GM23248 (cell line): ENCODE measurements around the gene CALML6. TPM values are rescaled to one million over a fixed set of nuclear protein-coding genes. Genes with fewer than 3 reads are reported as not detected.

Experiments used
- DNase-seq: peaks from one replicate; pipeline ENCODE4 v3.0.0-alpha.2; 2015
- H2AFZ ChIP-seq: fragments of 200-600 bp; sonication (generic); 2 replicates; pipeline ENCODE4 v1.6.1; 2016; ENCODE audit warnings: antibody characterized with exemption
- H3F3A ChIP-seq: fragments of 200-600 bp; sonication (generic); 2 replicates; pipeline ENCODE4 v1.6.1; 2016; ENCODE audit warnings: mild to moderate bottlenecking, antibody characterized with exemption, mixed run types; ENCODE audit not compliant: insufficient read depth
- H3K27ac ChIP-seq: fragments of 200-600 bp; sonication (generic); 2 replicates; pipeline ENCODE4 v1.5.1; 2016; ENCODE audit warnings: mild to moderate bottlenecking
- H3K27me3 ChIP-seq: fragments of 200-600 bp; sonication (generic); replicated peaks from 2 replicates; pipeline ENCODE4 v1.6.1; 2016; ENCODE audit warnings: mild to moderate bottlenecking; ENCODE audit not compliant: insufficient read depth
- H3K36me3 ChIP-seq: fragments of 200-600 bp; sonication (generic); 2 replicates; pipeline ENCODE4 v1.6.1; 2016; ENCODE audit warnings: low read depth, mild to moderate bottlenecking
- H3K4me1 ChIP-seq: fragments of 200-600 bp; sonication (generic); 2 replicates; pipeline ENCODE4 v1.6.1; 2016; ENCODE audit warnings: mild to moderate bottlenecking; ENCODE audit not compliant: insufficient read depth
- H3K4me2 ChIP-seq: fragments of 200-600 bp; sonication (generic); one replicate; pipeline ENCODE4 v1.6.1; 2016; ENCODE audit warnings: mild to moderate bottlenecking; ENCODE audit not compliant: unreplicated experiment
- H3K4me3 ChIP-seq: fragments of 200-600 bp; sonication (generic); 2 replicates; pipeline ENCODE4 v1.5.1; 2016; ENCODE audit warnings: mild to moderate bottlenecking
- H3K79me2 ChIP-seq: fragments of 200-600 bp; sonication (generic); 2 replicates; pipeline ENCODE4 v1.6.1; 2016; ENCODE audit warnings: mild to moderate bottlenecking; ENCODE audit not compliant: insufficient read depth
- H3K9ac ChIP-seq: fragments of 200-600 bp; sonication (generic); 2 replicates; pipeline ENCODE4 v1.6.1; 2016; ENCODE audit warnings: mild to moderate bottlenecking
- H3K9me2 ChIP-seq: fragments of 200-600 bp; sonication (generic); 2 replicates; pipeline ENCODE4 v1.6.1; 2016; ENCODE audit warnings: mixed run types, mild to moderate bottlenecking, moderate library complexity; ENCODE audit not compliant: insufficient read depth
- H3K9me3 ChIP-seq: fragments of 200-600 bp; sonication (generic); one replicate; pipeline ENCODE4 v1.6.1; 2017; ENCODE audit warnings: low read depth
- H4K20me1 ChIP-seq: fragments of 200-600 bp; sonication (generic); 2 replicates; pipeline ENCODE4 v1.6.0; 2016; ENCODE audit not compliant: insufficient read depth
- EZH2 ChIP-seq: fragments of 200-600 bp; sonication (generic); IDR thresholded peaks from 2 replicates; pipeline ENCODE4 v1.6.1; 2018; ENCODE audit warnings: antibody characterized with exemption, mild to moderate bottlenecking; ENCODE audit not compliant: insufficient read depth, poor library complexity, severe bottlenecking
- EZH2phosphoT487 ChIP-seq: fragments of 200-600 bp; sonication (generic); IDR thresholded peaks from 2 replicates; pipeline ENCODE4 v1.6.1; 2018; ENCODE audit warnings: antibody characterized with exemption, moderate library complexity, mild to moderate bottlenecking, low read depth; ENCODE audit not compliant: insufficient read depth
- WGBS, 2 experiments: methylation state at CpG; one replicate each; pipeline ENCODE4 v1.1.6; 2015 to 2017; ENCODE audit warnings: low lambda C conversion rate in 2 of 2, low coverage in 1 of 2; ENCODE audit errors: missing lambda C conversion rate in 2 of 2; 5-methylcytosine and 5-hydroxymethylcytosine counted together
- in situ Hi-C: fragments of 300-500 bp; cut with MboI; formaldehyde crosslinking; loops from 2 replicates; pipeline ENCODE4 v1.15.0; 2020
- polyA plus RNA-seq: library from polyadenylated mRNA; unstranded; fragments of >200 nt; fragmentation: Nextera tagmentation; extraction: Ambion mirVana; gene quantifications from 2 replicates; pipeline ENCODE4 v1.2.1, GENCODE V29; 2016
- total RNA-seq: library from RNA; depleted of rRNA; stranded (reverse); fragments of >200 nt; shearing (Covaris generic); gene quantifications from 2 replicates; pipeline ENCODE4 v1.2.3, GENCODE V29; 2014

The CALML6 gene
- total and polyA plus RNA-seq, 2 experiments from 2014 or later = 0.11 TPM; not detected in 1

- Histone ChIP-seq H3K27me3 (no peaks in the 10 kb centered on the region), H3K36me3 (no peaks in the 10 kb centered on the region), H3K9me3 (no peaks in the 10 kb centered on the region), H3F3A (no peaks in the 10 kb centered on the region), H3K4me2 (no peak overlapping the region), H3K9me2 (no peaks in the 10 kb centered on the region), H3K79me2 (no peaks in the 10 kb centered on the region), H2AFZ (no peak overlapping the region), H3K4me1 (no peaks in the 10 kb centered on the region), H3K27ac (no peak overlapping the region), H4K20me1 (no peaks in the 10 kb centered on the region), H3K4me3 (no peak overlapping the region), H3K9ac (no peak overlapping the region)
- TF ChIP-seq EZH2 (no peak), EZH2phosphoT487 (no peak)
- in situ Hi-C loops = no loop called here
- 54 to 58% methylated on average over 23 to 28 of the region's 28 CpGs for WGBS, 2 experiments
- DNase-seq = no peak
These were observed 24.4 kb downstream of the CALML6 start for GRCh38 chr1:1939296-1940122.

- no peaks in the 10 kb centered on the region for H3K27me3 ChIP-seq
- TF ChIP-seq EZH2phosphoT487 (no peak), EZH2 (no peak)
- DNase-seq = no peak
- H3K27ac ChIP-seq = no peak overlapping the region
- H3K9me3 ChIP-seq = no peaks in the 10 kb centered on the region
- H3K4me1 ChIP-seq = no peaks in the 10 kb centered on the region
- no peak overlapping the region for H2AFZ ChIP-seq
- no peaks in the 10 kb centered on the region for H4K20me1 ChIP-seq
- H3K4me2 ChIP-seq = no peak overlapping the region
- 60 to 69% methylated on average over 10 to 12 of the region's 12 CpGs for WGBS, 2 experiments
- in situ Hi-C loops = no loop called here
- H3K4me3 ChIP-seq = no peak overlapping the region
- no peaks in the 10 kb centered on the region for H3K9me2 ChIP-seq
- H3K79me2 ChIP-seq = no peaks in the 10 kb centered on the region
- H3K9ac ChIP-seq = no peak overlapping the region
- H3F3A ChIP-seq = no peaks in the 10 kb centered on the region
- H3K36me3 ChIP-seq = no peaks in the 10 kb centered on the region
These were observed 25.0 kb downstream of the CALML6 start for GRCh38 chr1:1940123-1940425.

GRCh38 chr1:1941211-1941841 is 26.3 kb downstream of the CALML6 start:
- Histone ChIP-seq H4K20me1 (no peaks in the 10 kb centered on the region), H3K79me2 (no peaks in the 10 kb centered on the region), H2AFZ (no peak overlapping the region), H3K36me3 (no peaks in the 10 kb centered on the region), H3K4me1 (no peaks in the 10 kb centered on the region), H3F3A (no peaks in the 10 kb centered on the region), H3K27ac (no peak overlapping the region), H3K9ac (no peak overlapping the region), H3K9me2 (no peaks in the 10 kb centered on the region), H3K4me2 (no peak overlapping the region), H3K27me3 (no peaks in the 10 kb centered on the region), H3K9me3 (no peaks in the 10 kb centered on the region), H3K4me3 (no peak overlapping the region)
- in situ Hi-C loops = no loop called here
- no peak for DNase-seq
- TF ChIP-seq EZH2phosphoT487 (no peak), EZH2 (no peak)
- WGBS, 2 experiments = 40 to 48% methylated on average over 19 of the region's 19 CpGs

DNA sequence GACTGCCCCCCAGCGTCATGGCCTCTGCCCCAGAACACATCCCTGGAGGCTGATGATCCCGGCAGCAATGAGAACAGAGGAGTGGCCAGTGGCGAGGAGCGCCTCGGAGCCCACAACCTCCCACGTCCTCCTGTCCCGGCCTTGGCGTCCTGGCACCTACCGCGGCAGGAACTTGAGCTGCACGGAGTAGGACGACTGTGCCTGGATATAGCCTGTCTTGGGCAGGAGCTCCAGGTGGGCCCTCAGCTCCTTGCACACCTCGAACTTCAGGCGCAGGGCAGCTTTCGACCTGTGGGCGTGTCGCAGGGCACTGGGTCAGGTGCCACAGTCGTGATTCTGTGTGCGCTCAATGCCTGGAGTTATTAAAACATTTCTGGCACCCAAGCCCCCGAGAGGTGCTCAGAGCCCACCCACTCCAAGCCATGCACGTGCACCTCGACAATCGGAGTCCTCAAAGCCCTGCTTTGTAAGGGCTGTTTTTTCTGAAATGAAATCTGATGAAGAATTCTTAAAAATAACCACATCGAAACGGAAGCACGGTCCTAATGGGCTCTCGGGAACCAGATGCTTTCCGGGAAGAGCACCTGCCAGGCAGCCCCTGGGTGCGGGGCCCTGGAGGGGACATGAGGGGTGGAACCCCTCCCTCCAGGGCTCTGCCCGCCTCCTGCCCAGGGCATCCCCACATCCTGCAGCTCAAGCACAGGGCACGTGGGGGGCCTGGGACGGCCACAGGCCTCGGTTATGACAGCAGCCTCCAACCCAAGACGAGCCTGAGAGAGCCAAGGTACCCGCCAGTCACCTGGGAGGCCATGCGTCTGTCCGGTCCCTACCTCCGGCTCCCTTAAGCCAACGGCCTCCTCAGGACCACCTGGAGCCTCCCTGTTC is 27.1 kb downstream of the CALML6 start:
- DNase-seq = no peak
- Histone ChIP-seq H3K27me3 (no peaks in the 10 kb centered on the region), H3K36me3 (no peaks in the 10 kb centered on the region), H4K20me1 (no peaks in the 10 kb centered on the region), H3K9me2 (no peaks in the 10 kb centered on the region), H3K9me3 (no peaks in the 10 kb centered on the region), H3F3A (no peaks in the 10 kb centered on the region), H3K79me2 (no peaks in the 10 kb centered on the region), H3K27ac (no peak overlapping the region), H2AFZ (no peak overlapping the region), H3K4me1 (no peaks in the 10 kb centered on the region), H3K9ac (no peak overlapping the region), H3K4me2 (no peak overlapping the region), H3K4me3 (no peak overlapping the region)
- in situ Hi-C loops = no loop called here
- TF ChIP-seq EZH2phosphoT487 (no peak), EZH2 (no peak)
- WGBS, 2 experiments = 63 to 64% methylated on average over 34 to 39 of the region's 39 CpGs
